ENCODE data around the gene TAS2R10.

The TAS2R10 gene, protein sequence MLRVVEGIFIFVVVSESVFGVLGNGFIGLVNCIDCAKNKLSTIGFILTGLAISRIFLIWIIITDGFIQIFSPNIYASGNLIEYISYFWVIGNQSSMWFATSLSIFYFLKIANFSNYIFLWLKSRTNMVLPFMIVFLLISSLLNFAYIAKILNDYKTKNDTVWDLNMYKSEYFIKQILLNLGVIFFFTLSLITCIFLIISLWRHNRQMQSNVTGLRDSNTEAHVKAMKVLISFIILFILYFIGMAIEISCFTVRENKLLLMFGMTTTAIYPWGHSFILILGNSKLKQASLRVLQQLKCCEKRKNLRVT

DNA sequence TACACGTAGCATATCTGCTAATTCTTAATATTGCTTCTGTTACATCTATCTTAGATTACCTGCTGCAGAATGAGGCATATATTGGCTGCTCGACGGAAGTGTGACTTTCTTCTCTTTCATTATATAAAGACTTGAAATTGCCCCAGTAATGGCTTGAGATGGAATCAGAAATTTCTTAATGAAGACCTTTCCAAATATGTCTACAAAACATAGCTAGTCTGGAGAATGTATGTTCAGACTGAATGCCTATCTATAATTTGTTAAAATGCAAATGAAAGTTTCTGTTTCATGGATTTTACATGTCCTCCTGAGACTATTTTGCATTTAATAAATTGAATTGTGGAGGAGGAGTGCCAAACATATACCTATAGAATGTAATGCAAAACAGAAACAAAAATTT lies at the start of gene TAS2R10:
Gene TAS2R10, minus strand, starts transcription at position 101 of the 400 bp plus-strand sequence. Its CDS starts 89 bp downstream, at position 12.
- no peak within 1 kb of the TSS for H3K4me3 ChIP-seq (ENCODE audit: low read length)
- TF ChIP-seq, protein P1, sequence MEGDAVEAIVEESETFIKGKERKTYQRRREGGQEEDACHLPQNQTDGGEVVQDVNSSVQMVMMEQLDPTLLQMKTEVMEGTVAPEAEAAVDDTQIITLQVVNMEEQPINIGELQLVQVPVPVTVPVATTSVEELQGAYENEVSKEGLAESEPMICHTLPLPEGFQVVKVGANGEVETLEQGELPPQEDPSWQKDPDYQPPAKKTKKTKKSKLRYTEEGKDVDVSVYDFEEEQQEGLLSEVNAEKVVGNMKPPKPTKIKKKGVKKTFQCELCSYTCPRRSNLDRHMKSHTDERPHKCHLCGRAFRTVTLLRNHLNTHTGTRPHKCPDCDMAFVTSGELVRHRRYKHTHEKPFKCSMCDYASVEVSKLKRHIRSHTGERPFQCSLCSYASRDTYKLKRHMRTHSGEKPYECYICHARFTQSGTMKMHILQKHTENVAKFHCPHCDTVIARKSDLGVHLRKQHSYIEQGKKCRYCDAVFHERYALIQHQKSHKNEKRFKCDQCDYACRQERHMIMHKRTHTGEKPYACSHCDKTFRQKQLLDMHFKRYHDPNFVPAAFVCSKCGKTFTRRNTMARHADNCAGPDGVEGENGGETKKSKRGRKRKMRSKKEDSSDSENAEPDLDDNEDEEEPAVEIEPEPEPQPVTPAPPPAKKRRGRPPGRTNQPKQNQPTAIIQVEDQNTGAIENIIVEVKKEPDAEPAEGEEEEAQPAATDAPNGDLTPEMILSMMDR (conservative IDR thresholded peaks at IDR 0.05; ENCODE audit: low read depth, low read length), result no peak
- no peak for DNase-seq (ENCODE audit: low read depth)

DNA sequence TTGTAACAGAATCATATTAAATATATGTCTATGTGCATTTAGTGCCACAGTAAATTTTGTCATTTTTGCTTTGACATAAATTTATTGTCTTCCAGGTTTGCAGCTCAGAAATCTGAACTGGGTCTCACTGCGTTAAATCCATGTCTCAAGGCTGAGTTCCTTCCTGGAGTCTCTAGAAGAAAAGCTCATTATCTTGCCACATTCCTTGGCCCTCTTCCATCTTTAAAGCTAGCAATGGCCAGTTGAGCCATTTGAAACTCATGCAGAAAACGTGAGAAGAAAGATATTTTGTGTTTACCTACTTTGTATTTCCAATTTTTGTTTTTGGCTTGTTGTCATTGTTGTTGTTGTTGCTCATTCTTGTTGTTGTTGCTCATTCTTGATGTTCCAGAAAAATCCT lies 47.2 kb upstream of the TAS2R10 start:
- peak; percentile 54 for DNase-seq (ENCODE audit: low read depth)
- H3K4me3 ChIP-seq (ENCODE audit: low read length), result no peak overlapping the region
- TF ChIP-seq, protein P1 (conservative IDR thresholded peaks at IDR 0.05; ENCODE audit: low read depth, low read length), result no peak

DNA sequence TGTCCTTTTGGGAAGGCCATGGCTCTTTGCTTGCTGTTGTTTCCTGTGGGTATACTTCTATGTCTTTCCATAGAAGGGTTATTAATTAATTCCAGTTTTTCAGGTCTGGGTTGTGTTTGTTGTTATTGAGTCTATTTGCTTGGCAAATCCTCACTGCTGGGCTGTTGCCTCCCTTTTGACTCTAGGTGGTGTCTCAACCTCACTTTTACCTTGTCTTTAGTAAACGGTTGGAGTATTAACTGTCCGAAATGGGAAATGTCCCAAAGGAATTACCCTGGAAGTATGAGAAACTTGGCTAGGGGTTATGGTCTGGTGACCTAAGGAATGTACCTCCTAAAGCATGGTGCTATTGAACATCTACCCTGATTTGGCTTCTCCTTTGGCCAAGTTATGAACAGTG lies 41.2 kb upstream of the TAS2R10 start:
- no peak for DNase-seq (ENCODE audit: low read depth)
- TF ChIP-seq, protein P1 (conservative IDR thresholded peaks at IDR 0.05; ENCODE audit: low read depth, low read length), result no peak

GRCh38 chr12:10863512-10864218 lies 37.5 kb upstream of the TAS2R10 start:
- TF ChIP-seq, protein P1 (conservative IDR thresholded peaks at IDR 0.05; ENCODE audit: low read depth, low read length), result no peak
- no peak overlapping the region for H3K4me3 ChIP-seq (ENCODE audit: low read length)
- DNase-seq (ENCODE audit: low read depth), result no peak

More for the DNA sequence above, 41.2 kb upstream of the TAS2R10 start:
- no peak overlapping the region for H3K4me3 ChIP-seq (ENCODE audit: low read length)

GRCh38 chr12:10861366-10861765 lies 35.2 kb upstream of the TAS2R10 start:
- no peak for DNase-seq (ENCODE audit: low read depth)
- TF ChIP-seq, protein P1 (conservative IDR thresholded peaks at IDR 0.05; ENCODE audit: low read depth, low read length), result no peak
- H3K4me3 ChIP-seq (ENCODE audit: low read length), result no peak overlapping the region

DNA sequence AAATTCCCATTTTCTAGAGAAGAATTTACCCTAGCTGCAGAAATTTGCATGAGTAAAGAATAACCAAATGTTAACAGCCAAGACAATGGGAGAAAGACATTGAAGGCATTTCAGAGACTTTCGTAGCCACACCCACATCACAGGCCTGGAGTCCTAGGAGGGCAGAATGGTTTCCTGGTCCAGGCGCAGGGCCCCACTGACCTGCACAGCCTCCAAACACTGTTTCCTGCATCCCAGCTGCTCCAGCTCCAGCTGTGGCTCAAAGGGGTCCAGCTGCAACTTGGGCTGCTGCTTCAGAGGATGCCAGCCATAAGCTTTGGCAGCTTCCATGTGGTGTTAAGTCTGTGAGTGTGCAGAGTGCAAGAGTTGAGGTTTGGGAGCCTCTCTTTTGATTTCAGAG lies 29.6 kb upstream of the TAS2R10 start:
- no peak for DNase-seq (ENCODE audit: low read depth)
- TF ChIP-seq, protein P1 (conservative IDR thresholded peaks at IDR 0.05; ENCODE audit: low read depth, low read length), result no peak
- no peak overlapping the region for H3K4me3 ChIP-seq (ENCODE audit: low read length)

- no peak overlapping the region for H3K4me3 ChIP-seq (ENCODE audit: low read length)
- TF ChIP-seq, protein P1 (conservative IDR thresholded peaks at IDR 0.05; ENCODE audit: low read depth, low read length), result no peak
- no peak for DNase-seq (ENCODE audit: low read depth)
Observed at GRCh38 chr12:10853776-10854175, 27.6 kb upstream of the TAS2R10 start.
